Endothelial cell (in vitro differentiated cells): ENCODE data around the gene AXIN1. TPM values are rescaled to one million over a fixed set of nuclear protein-coding genes. Genes with fewer than 3 reads are reported as not detected.
A peak's percentile ranks its signal among the peaks of the same experiment; 100 is the strongest.

ENCODE experiments used
- DNase-seq: peaks from one replicate; pipeline ENCODE4 v3.0.0; 2021; ENCODE audit warnings: low spot score
- H3K27ac Mint-ChIP-seq: one replicate; pipeline ENCODE4 v1.8.0; 2021; ENCODE audit warnings: mixed read lengths, inconsistent platforms; ENCODE audit not compliant: unreplicated experiment
- H3K27me3 Mint-ChIP-seq: one replicate; pipeline ENCODE4 v1.8.0; 2021; ENCODE audit warnings: mild to moderate bottlenecking, moderate library complexity, mixed read lengths, inconsistent platforms; ENCODE audit not compliant: unreplicated experiment
- H3K36me3 Mint-ChIP-seq: one replicate; pipeline ENCODE4 v1.8.0; 2021; ENCODE audit warnings: mild to moderate bottlenecking, low read depth, mixed read lengths, inconsistent platforms; ENCODE audit not compliant: unreplicated experiment
- H3K4me1 Mint-ChIP-seq: one replicate; pipeline ENCODE4 v1.8.0; 2021; ENCODE audit warnings: mild to moderate bottlenecking, mixed read lengths, inconsistent platforms; ENCODE audit not compliant: unreplicated experiment
- H3K4me3 Mint-ChIP-seq: one replicate; pipeline ENCODE4 v1.8.0; 2021; ENCODE audit warnings: mild to moderate bottlenecking, mixed read lengths, inconsistent platforms; ENCODE audit not compliant: unreplicated experiment
- H3K9me3 Mint-ChIP-seq: one replicate; pipeline ENCODE4 v1.8.0; 2021; ENCODE audit warnings: mixed read lengths, inconsistent platforms; ENCODE audit not compliant: unreplicated experiment
- CTCF ChIP-seq: fragments of 200-600 bp; sonication (generic); IDR thresholded peaks from one replicate; pipeline ENCODE4 v1.5.0; 2021; ENCODE audit warnings: antibody characterized with exemption; ENCODE audit not compliant: unreplicated experiment
- total RNA-seq: library from RNA; stranded (reverse); fragmentation: NEBNext Ultra II Directional; extraction: Animal tissue kit (Norgen Biotek cat#: 25700); gene quantifications from one replicate; pipeline ENCODE4 v1.2.1, GENCODE V29; 2021; ENCODE audit not compliant: unreplicated experiment

The AXIN1 gene
- total RNA-seq, 1 donor from 2014 or later: 17.5 TPM

- peaks cover 18% of the 10 kb centered on the region for H3K36me3 Mint-ChIP-seq
- H3K9me3 Mint-ChIP-seq: no peaks in the 10 kb centered on the region
- no peak for DNase-seq
- H3K27ac Mint-ChIP-seq: no peak overlapping the region
- TF ChIP-seq CTCF: no peak
- H3K27me3 Mint-ChIP-seq: peaks cover 3% of the 10 kb centered on the region
- H3K4me3 Mint-ChIP-seq: no peak overlapping the region
- peaks cover 3% of the 10 kb centered on the region for H3K4me1 Mint-ChIP-seq
Measured at GRCh38 chr16:317583-317982, 34.9 kb downstream of the AXIN1 start.

GRCh38 chr16:316741-317464 is 35.6 kb downstream of the AXIN1 start:
- DNase-seq: no peak
- Mint-ChIP-seq H3K9me3 (no peaks in the 10 kb centered on the region), H3K4me3 (no peak overlapping the region), H3K4me1 (peaks cover 3% of the 10 kb centered on the region), H3K27ac (no peak overlapping the region), H3K27me3 (peaks cover 3% of the 10 kb centered on the region), H3K36me3 (peaks cover 21% of the 10 kb centered on the region)
- no peak for TF ChIP-seq CTCF

DNA sequence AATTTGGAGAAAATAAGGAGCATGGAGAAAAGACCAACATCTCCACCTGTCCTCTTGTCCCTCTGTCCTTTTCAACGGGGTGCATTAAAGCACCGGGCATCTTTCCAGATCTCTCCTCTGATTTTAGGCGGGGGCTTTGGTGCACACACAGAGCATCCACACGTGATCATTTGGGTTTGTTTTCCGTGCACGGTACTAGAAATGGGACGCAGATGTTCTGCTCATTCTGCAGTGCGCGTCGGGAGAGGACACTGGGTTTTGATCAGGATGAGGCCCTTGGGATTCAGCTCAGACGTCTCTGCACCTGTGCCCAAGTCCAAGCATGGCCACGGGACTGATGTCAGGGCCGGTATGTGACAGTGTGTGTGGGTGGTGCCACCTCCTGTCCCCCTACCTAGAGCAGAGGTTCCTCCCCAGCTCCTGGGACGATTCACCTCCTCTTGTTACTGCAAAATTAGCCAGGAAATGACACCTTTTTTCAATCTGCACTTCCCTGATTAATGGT is 37.7 kb downstream of the AXIN1 start:
- Mint-ChIP-seq H3K9me3 (no peaks in the 10 kb centered on the region), H3K36me3 (peaks cover 17% of the 10 kb centered on the region), H3K27ac (no peak overlapping the region), H3K4me3 (peak overlapping the region; percentile 13), H3K4me1 (peaks cover 3% of the 10 kb centered on the region), H3K27me3 (peaks cover 3% of the 10 kb centered on the region)
- no peak for TF ChIP-seq CTCF
- no peak for DNase-seq

DNA sequence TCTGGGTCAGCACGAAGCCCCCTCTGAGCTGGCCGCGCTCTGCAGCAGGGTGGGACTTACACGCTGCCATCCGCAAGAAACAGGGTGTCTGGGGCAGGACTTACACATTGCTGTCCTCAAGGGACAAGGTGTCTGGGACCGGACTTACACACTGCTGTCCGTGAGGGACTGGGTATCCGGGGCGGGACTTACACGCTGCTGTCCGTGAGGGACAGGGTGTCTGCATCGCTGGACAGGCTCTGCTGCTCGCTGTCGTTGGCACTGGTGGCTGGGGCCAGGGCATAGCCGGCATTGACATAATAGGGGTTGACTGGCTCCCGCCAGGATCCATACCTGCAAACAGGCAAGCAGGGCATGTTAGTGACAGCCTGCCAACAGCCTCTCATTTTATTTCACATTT is 38.2 kb downstream of the AXIN1 start:
- no peaks in the 10 kb centered on the region for H3K9me3 Mint-ChIP-seq
- H3K4me3 Mint-ChIP-seq: peak overlapping the region; percentile 37
- peaks cover 14% of the 10 kb centered on the region for H3K36me3 Mint-ChIP-seq
- no peak for TF ChIP-seq CTCF
- no peak overlapping the region for H3K27ac Mint-ChIP-seq
- H3K4me1 Mint-ChIP-seq: peaks cover 3% of the 10 kb centered on the region
- peaks cover 3% of the 10 kb centered on the region for H3K27me3 Mint-ChIP-seq
- DNase-seq: no peak

DNA sequence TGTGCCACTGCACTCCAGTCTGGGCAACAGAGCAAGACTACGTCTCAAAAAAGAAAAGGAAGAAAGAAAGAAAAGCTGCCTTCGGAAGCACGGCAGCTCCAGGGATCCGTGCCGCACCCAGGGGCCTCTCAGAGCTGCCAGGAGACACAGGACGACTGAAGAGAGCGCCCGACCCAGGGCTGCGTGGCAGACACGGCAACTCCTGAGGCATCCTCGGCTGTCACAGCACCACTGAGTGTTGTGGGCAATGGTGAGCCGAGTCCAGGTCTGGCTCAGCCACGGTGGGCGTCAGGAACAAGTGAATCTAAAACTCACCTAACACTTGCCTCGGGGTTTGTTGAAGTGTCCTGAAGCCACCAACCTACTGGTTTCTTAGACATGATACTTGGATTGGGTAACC is 40.8 kb downstream of the AXIN1 start:
- H3K9me3 Mint-ChIP-seq: no peaks in the 10 kb centered on the region
- H3K4me3 Mint-ChIP-seq: no peak overlapping the region
- peaks cover 16% of the 10 kb centered on the region for H3K36me3 Mint-ChIP-seq
- no peak for TF ChIP-seq CTCF
- H3K27me3 Mint-ChIP-seq: peaks cover 3% of the 10 kb centered on the region
- H3K4me1 Mint-ChIP-seq: peaks cover 3% of the 10 kb centered on the region
- H3K27ac Mint-ChIP-seq: peak overlapping the region; percentile 61
- no peak for DNase-seq
